ENCODE measurements around the gene PADI2. TPM values are rescaled to one million over a fixed set of nuclear protein-coding genes. Genes with fewer than 3 reads are reported as not detected.

The PADI2 gene
- total RNA-seq, 2 experiments from 2014 or later: 0.08 TPM; not detected in 1

DNA sequence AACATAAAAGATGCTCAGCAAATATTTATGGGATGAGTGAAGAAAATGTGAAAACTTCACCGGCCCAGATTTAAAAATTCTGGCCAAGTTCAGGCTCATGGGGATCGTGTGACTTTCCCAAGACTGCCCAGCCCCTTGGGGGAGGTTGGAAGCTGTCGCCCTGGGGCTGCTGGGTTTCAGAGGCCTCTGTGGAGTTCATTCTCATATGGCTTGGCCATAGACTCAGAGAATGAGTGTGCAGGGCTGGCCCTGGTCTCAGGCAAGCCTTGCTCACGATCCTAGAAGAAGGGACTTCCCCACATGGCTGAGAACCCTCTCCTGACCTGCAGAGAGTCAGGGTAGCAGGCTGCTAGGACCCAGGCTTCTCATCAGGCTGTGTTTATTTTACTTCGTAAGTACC is 24.6 kb downstream of the PADI2 start:
- H3K9me3 ChIP-seq (ENCODE audit: low read length): no peaks in the 10 kb centered on the region
- H3K4me1 ChIP-seq (ENCODE audit: insufficient read depth, low read length, poor library complexity, severe bottlenecking): no peaks in the 10 kb centered on the region
- CTCF ChIA-PET (ENCODE audit: unreplicated experiment): no interaction called here
- no peak overlapping the region for H3K4me3 ChIP-seq (ENCODE audit: low read depth, low read length, poor library complexity, severe bottlenecking)
- POLR2A ChIA-PET: interaction anchor here (0.6 kb wide), 1 partner anchor 59 kb away, joined by 3 read pairs; no protein-coding TSS in a partner anchor
- no peak overlapping the region for H3K27ac ChIP-seq (ENCODE audit: low read depth, low read length, poor library complexity, severe bottlenecking)
- H3K9me2 ChIP-seq (ENCODE audit: insufficient read depth, low read length): no peaks in the 10 kb centered on the region
- H3K79me2 ChIP-seq (ENCODE audit: insufficient read depth, low read depth, low read length): no peaks in the 10 kb centered on the region
- intact Hi-C loops (cut with micrococcal nuclease; ENCODE audit: unreplicated experiment): no loop called here
- no peaks in the 10 kb centered on the region for H3K36me3 ChIP-seq (ENCODE audit: insufficient read depth, low read length)
- H3K4me2 ChIP-seq (ENCODE audit: low read length): no peak overlapping the region
- no TSS peak for BruUV-seq (replicated peaks)
- DNase-seq (ENCODE audit: low spot score): no peak
- H2AFZ ChIP-seq (ENCODE audit: low read length): no peak overlapping the region
- TF ChIP-seq EZH2phosphoT487 (IDR thresholded peaks at IDR 0.05; ENCODE audit: borderline replicate concordance, low read depth, low read length) (no peak), CTCF (conservative IDR thresholded peaks at IDR 0.05; ENCODE audit: low read length) (no peak)
- H4K20me1 ChIP-seq (ENCODE audit: insufficient read depth, low read length): no peaks in the 10 kb centered on the region

DNA sequence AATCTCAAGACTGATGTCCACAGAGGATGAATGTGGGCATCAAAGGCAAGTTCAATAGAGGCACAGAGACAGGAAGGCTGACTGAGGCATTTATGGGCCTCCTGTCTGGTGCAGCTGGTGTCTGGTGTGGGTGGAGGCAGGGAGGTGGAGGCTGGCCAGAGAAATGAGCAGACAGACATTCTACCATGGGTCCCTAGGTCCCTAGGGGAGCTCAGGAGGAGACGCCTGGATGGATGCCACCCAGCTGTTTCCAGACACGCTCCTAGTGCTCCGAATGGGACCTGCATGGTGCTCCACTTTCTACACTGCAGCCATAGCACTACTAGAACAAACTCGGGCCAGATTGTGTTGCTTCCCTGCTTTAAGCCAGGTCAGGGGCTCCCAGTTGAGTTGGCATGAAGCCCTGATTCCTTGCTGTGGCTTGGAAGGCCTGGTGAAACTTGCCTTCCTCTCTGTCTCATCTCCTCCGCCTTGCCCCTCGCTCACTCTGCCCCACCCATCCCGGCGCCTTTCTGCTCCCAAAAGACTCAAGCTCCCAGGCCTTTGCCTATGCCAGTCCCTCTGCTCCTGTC is 25.3 kb downstream of the PADI2 start:
- no peak overlapping the region for H3K4me2 ChIP-seq (ENCODE audit: low read length)
- DNase-seq (ENCODE audit: low spot score): no peak
- H3K9me2 ChIP-seq (ENCODE audit: insufficient read depth, low read length): no peaks in the 10 kb centered on the region
- no peaks in the 10 kb centered on the region for H3K4me1 ChIP-seq (ENCODE audit: insufficient read depth, low read length, poor library complexity, severe bottlenecking)
- no peak overlapping the region for H3K4me3 ChIP-seq (ENCODE audit: low read depth, low read length, poor library complexity, severe bottlenecking)
- intact Hi-C loops (cut with micrococcal nuclease; ENCODE audit: unreplicated experiment): no loop called here
- H3K79me2 ChIP-seq (ENCODE audit: insufficient read depth, low read depth, low read length): no peaks in the 10 kb centered on the region
- H3K36me3 ChIP-seq (ENCODE audit: insufficient read depth, low read length): no peaks in the 10 kb centered on the region
- H2AFZ ChIP-seq (ENCODE audit: low read length): no peak overlapping the region
- no peaks in the 10 kb centered on the region for H4K20me1 ChIP-seq (ENCODE audit: insufficient read depth, low read length)
- no TSS peak for BruUV-seq (replicated peaks)
- ChIA-PET CTCF (ENCODE audit: unreplicated experiment) (no interaction called here), POLR2A (no interaction called here)
- no peaks in the 10 kb centered on the region for H3K9me3 ChIP-seq (ENCODE audit: low read length)
- no peak overlapping the region for H3K27ac ChIP-seq (ENCODE audit: low read depth, low read length, poor library complexity, severe bottlenecking)
- TF ChIP-seq CTCF (conservative IDR thresholded peaks at IDR 0.05; ENCODE audit: low read length): no peak
- TF ChIP-seq EZH2phosphoT487 (IDR thresholded peaks at IDR 0.05; ENCODE audit: borderline replicate concordance, low read depth, low read length): no peak

- no peak for TF ChIP-seq CTCF (conservative IDR thresholded peaks at IDR 0.05; ENCODE audit: low read length)
- TF ChIP-seq EZH2phosphoT487 (IDR thresholded peaks at IDR 0.05; ENCODE audit: borderline replicate concordance, low read depth, low read length): no peak
- Histone ChIP-seq H3K36me3 (ENCODE audit: insufficient read depth, low read length) (no peaks in the 10 kb centered on the region), H3K27ac (ENCODE audit: low read depth, low read length, poor library complexity, severe bottlenecking) (no peak overlapping the region), H3K4me1 (ENCODE audit: insufficient read depth, low read length, poor library complexity, severe bottlenecking) (no peaks in the 10 kb centered on the region), H3K9me3 (ENCODE audit: low read length) (no peaks in the 10 kb centered on the region), H3K4me2 (ENCODE audit: low read length) (no peak overlapping the region), H2AFZ (ENCODE audit: low read length) (no peak overlapping the region), H4K20me1 (ENCODE audit: insufficient read depth, low read length) (no peaks in the 10 kb centered on the region), H3K4me3 (ENCODE audit: low read depth, low read length, poor library complexity, severe bottlenecking) (no peak overlapping the region), H3K79me2 (ENCODE audit: insufficient read depth, low read depth, low read length) (no peaks in the 10 kb centered on the region), H3K9me2 (ENCODE audit: insufficient read depth, low read length) (no peaks in the 10 kb centered on the region)
- ChIA-PET POLR2A (no interaction called here), CTCF (ENCODE audit: unreplicated experiment) (no interaction called here)
- no TSS peak for BruUV-seq (replicated peaks)
- intact Hi-C loops (cut with micrococcal nuclease; ENCODE audit: unreplicated experiment): no loop called here
- DNase-seq (ENCODE audit: low spot score): no peak
Measured at GRCh38 chr1:17091252-17091651, 28.0 kb downstream of the PADI2 start.

All from OCI-LY7 (cell line).